Measurements from ENCODE around the gene RBFOX1.

RBFOX1 gene

DNA sequence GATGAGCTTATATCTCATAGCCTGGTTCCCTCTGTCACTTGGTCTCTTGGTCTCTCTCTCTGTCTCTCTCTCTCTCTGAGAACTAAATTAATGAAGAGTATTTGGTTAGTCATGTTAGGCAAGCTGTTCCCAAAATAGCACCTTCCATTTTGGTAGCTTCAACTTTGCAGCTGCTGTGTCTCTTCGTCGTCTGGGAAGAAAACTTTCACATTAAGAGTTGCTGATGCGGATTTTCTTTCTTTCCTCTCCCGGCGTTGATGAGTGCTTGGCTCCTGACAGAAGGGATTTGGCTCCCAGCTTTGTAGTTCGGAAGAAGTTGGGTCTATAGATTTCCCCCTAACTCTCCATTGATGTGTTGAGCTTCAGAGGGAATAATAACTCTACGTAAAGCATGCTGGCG is at the start of gene RBFOX1:
TSS of gene RBFOX1 (plus strand) at position 235 of the 400 bp plus-strand sequence.
- no peak for DNase-seq (ENCODE audit: low spot score)

DNA sequence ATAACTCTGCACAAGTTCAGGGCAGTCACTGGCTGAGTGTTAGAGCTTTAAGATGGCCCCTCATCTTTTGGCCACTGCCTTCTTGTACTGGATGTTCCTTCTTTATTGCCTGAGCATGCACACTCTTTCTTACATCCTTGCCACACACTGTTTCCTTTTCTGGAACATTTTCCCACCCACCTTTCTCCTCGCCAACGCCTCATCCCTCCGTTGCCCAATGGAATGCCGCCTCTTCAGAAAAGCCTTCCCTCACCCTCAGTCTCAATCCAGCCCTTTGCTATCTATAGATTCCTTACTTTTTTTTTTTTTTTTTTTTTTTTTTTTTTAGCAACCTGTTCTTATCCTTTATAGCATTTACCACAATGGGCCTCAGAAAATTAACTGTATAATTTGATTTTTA is 47.9 kb upstream of the RBFOX1 start:
- no peak for DNase-seq (ENCODE audit: low spot score)

DNA sequence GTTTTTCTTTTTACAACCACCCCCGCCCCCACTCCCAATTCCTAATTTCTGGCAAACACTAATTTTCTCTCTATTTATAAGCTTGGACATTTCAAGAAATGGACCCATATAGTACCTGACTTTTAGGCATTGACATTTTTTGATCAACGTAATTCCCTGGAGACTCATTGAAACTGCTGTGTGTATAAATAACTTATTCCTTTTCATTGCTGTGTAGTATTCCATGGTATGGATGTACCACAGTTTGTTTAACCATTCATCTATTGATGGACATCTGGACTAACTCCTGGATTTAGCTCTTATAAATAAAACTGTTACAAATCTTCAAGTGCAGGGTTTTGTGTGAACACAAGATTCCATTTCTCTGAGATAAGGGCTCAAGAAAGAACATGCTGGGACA is 47.1 kb upstream of the RBFOX1 start:
- DNase-seq (ENCODE audit: low spot score): no peak

DNA sequence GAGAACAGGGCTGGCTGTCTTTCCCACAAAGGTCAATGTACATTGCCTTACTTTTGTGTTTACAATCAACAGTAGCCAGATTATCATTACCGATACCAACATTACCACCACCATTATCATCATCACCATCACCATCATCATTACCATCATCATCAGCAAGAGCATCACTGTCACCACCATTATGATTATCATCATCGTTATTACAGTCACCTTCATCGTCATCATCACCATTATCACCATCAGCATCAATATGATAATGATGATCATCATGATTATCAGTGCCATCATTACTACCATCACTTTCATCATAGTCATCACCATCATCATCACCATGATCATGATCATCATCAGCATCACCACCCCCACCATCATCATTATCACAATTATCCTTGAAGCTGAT is 43.3 kb upstream of the RBFOX1 start:
- no peak for DNase-seq (ENCODE audit: low spot score)

DNA sequence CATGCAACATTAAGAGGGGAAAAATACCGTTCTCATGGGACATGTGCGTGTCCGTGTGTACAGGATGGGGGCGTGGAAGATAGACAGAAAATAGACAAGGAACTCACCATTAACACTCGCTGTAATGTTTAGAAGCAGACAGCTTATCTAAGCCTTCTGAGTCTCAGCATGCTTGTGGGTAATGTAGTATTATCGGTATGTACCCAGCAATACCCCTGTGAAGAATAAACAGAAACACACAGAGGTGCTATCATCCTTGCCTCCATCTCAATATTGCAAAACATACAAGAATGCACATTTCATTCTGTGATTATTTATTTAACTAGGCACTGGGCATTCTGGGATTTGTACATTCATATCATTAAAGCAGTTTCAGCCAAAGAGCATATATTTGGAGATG is 42.0 kb upstream of the RBFOX1 start:
- DNase-seq (ENCODE audit: low spot score): no peak

DNA sequence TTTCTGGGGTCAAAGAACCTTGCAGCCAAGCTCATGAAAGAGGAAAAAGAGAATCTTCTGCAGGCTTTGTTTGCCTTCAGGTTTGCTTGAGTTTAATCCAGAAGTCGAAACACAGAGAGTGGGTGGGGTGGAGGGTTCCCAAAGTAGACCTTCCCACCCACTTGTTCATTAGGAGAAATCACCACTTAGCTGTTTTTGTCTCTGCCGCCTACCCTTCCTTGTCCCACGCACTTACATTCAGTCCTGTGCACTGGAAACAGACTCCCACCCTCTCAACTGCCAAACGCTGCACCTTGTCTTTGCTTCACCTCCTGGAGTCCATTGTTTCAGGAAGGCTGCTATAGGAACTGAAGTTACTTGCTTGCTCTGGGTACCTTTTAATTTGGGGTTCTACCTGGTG is 38.6 kb upstream of the RBFOX1 start:
- no peak for DNase-seq (ENCODE audit: low spot score)

DNA sequence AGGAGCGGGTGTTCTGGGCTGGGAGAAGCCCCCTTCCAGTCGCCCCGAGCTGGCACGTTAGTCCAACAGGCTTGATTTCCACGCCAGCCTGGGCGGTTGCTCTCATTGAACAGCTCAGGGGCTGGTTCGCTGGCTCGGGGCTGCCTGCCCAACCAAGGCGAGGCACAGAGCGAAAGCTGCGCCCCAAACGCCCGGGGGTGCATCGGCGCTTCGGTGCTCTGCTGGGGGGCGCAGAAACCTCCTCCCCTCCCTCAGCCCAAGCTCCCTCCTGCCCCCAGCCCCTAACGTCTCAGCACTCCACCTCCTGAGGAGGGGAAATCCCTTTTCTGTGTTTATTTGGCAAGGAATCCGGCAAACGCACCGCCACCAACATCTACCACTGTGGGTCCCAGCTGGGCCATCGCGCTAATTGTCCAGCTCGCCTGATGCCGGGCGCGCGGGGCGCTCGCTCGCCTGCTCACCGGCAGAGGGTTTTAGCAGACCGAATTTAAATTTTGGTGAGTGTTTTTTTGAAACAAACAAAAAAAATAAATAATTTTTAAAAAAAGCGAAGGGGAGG is 29.5 kb upstream of the RBFOX1 start:
- DNase-seq (ENCODE audit: low spot score): no peak

DNA sequence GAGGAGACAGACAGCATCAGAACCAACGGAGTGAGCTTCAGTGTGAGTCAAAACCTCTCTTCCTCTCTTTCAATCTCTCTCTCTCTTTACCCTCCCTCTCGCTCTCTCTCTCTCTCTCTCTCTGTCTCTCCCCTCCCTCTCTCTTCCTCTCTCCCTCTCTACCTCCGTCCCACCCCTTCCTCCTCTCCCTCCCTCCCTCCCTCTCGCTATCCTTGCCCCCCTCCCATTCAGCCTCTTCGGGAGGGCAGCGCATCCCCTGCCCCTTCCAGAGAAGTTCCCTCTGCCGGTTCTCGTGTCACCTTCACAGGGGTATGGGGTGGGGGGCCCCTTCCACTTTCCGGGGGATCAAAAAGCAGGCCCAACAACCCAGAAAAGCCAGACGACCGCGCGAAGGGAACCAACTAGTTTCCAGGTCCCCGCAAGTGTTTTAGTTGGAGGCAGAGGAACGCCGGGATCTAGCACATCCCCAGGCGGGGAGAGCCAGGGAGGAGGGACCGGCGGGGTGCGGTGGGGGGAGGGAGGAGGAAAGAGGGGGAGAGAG is 28.9 kb upstream of the RBFOX1 start:
- no peak for DNase-seq (ENCODE audit: low spot score)

DNA sequence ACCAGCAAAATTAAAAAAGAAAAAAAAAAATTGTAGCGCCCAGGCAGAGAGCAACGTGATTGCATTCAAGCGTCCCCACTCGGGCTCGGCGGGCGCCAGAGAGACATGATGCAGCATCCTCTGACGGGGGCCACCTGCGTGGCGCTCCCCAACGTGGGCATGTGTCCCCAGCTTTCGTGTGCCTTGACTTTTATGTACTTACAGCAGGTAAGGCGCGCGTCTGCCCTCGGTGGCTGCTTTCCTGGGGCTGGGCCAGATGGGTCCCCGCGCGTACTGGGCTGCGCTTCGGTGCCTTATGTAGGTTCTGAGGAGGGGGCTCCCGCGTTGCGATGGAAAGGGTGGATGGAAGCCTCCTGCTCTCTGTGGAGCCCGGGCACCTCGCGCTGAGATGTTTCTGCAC is 28.4 kb upstream of the RBFOX1 start:
- no peak for DNase-seq (ENCODE audit: low spot score)

DNA sequence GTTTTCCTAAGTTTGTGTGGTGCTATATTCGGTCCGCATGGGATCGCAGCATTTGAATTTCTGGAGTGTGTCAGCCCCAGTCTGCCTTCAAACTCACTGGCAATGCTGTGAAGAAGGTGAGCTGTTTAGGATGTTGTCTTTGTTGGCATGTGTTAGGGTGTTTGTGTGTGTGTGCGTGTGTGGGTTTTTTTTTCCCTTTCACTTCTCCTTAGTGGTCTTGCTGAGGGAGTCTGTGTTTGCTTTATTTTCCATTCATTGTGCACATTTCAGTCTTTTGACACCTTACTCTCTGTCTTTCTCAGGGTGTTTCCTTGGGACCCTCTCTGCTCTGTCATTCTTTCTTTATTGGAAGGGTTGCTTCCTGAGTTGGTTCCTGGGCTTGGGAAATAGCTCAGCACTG is 27.7 kb upstream of the RBFOX1 start:
- no peak for DNase-seq (ENCODE audit: low spot score)

DNA sequence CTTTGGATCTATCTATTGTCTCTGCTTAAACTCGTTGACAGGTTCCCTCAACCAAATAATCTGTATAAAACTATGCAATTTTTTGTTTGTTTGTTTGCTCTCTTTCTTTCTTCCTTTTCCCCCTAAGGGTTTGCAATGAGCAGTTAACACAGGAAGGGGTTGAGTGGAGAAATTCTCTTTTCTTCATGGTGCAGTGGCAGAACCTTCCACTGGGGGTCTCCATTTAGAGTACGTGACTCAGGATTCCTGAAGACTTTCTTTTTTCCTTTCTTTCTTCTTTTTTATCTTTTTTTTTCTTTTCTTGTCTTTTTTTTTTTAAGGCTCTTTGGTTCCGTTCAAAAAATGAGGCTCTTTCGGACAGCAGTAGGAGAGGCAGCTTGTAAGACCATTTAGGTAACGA is 19.5 kb upstream of the RBFOX1 start:
- DNase-seq (ENCODE audit: low spot score): no peak

DNA sequence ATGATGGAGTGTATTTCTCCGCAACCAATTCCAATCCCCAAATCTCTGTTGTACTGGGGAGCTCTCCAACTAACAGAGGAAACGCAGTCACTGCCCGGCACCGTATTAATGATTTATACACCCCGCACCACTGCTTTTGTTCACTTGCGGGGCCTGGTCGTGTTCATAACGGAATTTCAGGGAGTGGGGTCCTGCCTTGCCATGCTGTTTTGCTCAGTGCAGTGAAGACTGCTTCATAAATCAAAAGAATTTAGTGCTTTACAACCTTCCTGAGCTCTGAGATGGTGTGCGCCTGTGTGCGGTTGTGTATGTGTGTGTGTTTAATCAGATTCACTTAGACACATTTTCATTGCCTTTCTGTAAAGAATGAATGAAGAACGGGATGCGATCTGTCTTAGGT is 18.5 kb upstream of the RBFOX1 start:
- no peak for DNase-seq (ENCODE audit: low spot score)

DNA sequence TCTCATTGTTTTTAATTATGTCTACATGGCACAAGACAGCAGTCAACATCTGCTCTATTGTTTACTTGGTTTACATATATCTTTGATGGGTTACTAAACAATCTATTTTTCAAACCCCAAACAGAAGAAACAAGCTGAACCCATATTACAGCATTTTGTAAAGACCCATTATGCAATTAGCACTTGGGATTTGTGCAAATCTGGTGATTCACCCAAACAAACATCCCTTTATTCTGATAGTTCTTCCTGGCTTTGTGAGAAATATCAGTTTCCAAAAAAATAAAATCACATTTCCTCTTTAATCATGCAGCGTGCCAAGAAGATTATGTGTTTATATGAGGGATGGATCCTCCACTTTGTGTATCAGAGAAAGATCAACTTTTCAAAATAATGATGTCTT is 16.8 kb upstream of the RBFOX1 start:
- DNase-seq (ENCODE audit: low spot score): peak; percentile 61

DNA sequence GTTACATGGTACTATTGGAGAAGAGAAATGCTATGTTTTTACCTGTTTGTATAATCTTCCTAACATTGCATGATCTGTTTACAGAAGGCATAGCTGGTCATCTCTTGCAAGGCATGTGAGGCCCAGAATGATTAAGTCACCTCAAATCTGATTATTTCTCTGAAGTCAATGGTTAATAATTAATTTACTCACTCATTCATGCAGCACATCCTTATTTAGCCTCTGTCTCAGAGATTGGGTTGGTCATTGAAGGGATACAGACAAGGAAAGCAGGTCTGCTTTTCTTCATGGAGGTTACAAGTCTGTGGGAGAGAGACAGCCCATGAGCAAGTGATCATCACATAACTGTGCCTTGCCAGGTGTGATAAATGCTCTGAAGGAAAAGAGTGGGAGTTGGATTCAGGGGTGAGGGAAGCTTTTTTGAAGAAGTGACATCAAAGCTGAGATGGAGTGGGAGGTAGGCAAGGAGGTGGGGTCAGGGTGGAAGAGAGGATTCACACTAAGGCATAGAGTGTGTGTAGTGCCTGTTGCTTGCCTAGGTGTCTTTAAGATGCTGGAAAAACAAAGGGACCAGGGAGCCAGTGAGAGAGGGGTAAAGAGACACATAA is 16.3 kb upstream of the RBFOX1 start:
- no peak for DNase-seq (ENCODE audit: low spot score)

DNA sequence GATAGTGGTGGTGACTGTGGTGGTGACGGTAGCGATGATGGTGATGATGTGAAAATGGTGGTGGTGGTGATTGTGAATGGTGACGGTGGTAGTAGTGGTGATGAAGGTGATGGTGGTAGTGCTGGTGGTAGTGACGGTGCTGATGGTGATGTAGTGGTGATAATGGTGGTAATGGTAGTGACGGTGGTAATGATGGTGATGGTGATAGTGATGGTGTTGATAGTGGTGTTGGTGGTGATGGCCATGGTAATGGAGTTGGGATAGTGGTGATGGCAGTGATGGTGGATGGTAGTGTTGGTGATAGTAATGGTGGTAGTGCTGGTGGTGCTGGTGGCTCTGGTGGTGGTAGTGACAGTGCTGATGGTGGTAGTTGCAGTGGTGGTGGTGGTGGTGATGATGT is 14.7 kb upstream of the RBFOX1 start:
- no peak for DNase-seq (ENCODE audit: low spot score)

DNA sequence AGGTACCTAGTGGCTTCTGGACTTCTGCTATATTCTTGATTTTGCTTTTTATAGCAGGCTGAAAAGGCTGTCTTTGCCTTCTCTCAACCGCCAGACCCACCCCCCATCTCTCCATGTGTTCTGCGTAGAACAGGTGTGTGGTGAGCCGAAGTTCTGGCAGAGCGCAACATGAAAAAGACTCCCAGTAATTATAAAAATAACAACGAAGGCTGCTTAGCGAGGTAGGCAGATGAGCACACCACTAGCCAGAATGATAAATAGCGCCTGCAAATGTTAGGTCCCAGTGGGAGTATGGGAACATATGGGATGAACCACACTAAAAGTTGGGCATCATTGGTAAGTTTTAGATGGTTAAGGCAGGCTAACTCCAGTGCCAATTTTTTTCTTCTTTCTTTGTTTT is 14.0 kb upstream of the RBFOX1 start:
- no peak for DNase-seq (ENCODE audit: low spot score)

DNA sequence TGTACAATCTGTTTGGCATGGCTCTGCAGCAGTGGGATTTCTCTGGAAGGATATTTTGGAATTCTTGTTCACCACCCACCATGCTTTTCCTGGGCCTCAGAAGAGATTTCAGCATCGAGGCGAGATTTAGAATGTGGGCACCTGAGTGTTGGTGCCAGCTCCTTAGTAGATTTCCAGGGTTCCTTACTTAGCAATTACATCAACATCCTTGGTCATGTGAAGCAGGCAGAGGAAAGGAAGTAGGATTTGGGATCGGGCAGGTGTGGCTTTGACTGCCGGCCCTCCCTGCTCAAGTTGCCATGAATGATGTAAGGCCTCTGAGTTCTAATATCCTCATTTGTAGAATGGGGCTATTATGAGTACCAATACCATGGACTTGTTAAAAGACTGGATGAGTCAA is 13.1 kb upstream of the RBFOX1 start:
- no peak for DNase-seq (ENCODE audit: low spot score)

DNA sequence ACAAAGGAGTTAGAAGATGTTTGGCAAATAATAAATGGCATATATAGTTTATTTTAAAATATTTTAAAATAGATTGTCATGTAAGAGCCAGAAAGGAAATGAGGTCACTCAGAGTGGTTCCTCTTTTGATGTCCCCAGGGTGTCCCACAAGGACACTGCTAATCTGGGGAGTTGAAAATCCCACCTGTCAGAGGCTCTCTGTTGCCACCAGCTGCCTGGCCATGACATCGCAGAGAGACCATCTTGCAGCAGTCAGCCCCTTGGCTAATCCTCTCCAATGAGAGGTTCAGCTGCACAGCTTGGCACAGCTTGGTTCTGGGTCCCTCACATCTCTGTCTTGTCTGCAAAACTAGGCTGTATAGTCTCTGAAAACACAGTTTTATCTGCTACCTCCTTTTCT is 11.0 kb upstream of the RBFOX1 start:
- DNase-seq (ENCODE audit: low spot score): no peak

DNA sequence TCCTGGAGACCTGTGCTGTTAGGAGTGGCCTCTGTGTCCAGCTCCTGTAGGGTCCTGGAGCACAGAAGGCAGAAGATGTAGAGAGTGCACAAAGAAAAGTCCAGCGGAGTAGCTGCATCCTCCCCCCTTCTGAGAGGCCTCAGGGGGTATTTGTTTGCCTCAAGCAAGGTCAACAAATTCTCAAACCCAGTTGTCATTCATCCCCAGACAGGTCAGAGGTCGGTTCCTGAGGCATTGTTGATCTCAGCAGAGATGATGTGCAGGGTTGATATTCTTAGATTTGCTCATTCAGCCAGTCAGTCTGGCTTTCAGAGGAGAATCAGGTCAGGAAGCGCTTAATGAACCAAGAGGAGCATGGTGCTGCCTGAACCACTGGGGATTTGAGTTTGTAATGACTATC is 8.3 kb upstream of the RBFOX1 start:
- no peak for DNase-seq (ENCODE audit: low spot score)

DNA sequence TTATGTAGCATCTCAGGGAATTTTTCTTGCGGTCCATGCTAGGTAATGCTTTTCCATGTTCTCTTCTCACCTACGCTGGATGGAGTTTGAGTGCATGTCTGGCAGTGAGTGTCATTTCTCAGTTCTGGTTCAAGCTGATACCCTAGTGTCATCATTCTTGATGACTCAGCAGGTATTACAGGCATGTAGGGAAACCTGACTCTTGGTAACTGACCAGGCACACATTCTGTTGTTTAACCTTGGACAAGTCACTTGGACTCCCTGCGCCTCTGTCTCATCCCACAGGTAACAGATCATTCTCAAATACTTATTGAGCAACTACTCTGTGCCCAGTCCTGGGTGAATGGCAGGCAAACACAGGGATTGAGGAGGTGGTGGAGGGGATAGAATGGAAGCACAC is 6.8 kb upstream of the RBFOX1 start:
- DNase-seq (ENCODE audit: low spot score): no peak

DNA sequence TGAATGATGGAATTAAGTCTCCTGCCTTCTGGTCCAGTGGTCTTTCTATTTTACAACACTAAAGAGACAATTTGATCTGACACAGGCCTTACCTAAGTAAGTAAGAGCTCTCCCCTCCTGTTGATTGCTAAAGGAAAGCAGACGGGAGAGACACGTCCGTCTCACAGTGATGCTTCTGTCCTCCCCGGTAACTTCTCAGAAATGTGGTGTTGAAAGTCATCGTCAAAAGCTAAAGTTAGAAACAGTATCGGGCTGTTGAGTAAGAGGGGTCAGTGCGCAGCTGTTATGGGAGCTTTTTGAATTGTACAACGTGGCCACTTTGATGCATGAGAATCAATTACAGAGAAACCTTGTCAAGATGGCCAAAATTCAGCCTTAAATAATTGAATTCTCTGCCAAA is 1.9 kb upstream of the RBFOX1 start:
- no peak for DNase-seq (ENCODE audit: low spot score)

DNA sequence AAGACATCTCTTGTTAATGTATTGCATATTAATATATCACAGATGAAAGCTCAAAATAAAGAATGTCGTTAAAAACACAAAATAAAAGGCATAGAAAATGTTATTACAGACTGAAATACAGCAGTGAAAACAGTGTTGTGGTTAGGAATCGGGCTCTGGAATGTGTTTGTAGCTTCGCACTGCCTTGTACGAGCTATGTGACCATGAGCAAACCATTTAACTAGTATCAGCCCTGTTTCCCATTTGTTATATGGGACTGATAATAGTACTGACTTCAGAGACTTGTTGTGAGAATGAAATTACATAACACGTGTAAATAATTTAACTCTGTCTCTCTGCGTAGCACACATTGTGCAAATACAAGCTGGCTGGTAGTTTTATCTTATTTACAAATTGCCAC is 648 bp upstream of the RBFOX1 start:
- DNase-seq (ENCODE audit: low spot score): no peak

DNA sequence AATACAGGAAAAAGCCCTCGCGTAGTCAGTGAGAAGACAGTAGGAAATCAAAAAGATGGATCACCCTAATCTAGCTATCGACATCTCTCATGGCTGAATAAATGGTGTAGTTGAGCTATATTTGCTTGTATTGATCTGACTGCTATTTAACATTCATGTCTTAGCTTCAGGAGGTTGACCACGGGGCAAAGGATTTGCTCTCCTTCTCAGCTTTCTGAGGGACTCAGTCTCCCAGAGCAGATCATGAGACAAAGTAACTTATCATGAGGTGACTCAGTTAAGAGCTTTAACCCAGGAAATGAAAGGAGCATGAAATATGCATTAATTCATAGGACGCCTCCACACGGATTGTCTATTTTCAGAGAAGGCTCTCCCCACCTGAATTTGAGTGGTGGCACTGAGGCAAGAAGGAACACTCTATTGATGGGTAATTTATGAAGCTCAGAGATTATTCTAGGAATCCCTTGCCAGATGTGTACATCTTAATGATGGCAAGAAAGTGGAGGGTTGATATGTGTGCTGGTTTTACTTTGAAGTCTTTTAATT is 608 bp downstream of the RBFOX1 start:
- DNase-seq (ENCODE audit: low spot score): no peak
